GM12891 (cell line): ENCODE measurements around the gene ZNF174.

Experiments
- POLR2A ChIP-seq: IDR thresholded peaks from 2 replicates; pipeline ENCODE4 v1.6.1; 2011; ENCODE audit warnings: low read depth, low read length, control low read depth
- SPI1 ChIP-seq: IDR thresholded peaks from 2 replicates; pipeline ENCODE4 v1.6.1; 2011; ENCODE audit warnings: low read depth, low read length, control low read depth

GRCh38 chr16:3457434-3458252, 56.6 kb downstream of the ZNF174 start:
- TF ChIP-seq SPI1 (peak; percentile 69), POLR2A (peak; percentile 84)
